HepG2 (cell line): ENCODE measurements around the gene PCIF1. TPM values are rescaled to one million over a fixed set of nuclear protein-coding genes. Genes with fewer than 3 reads are reported as not detected.

ENCODE experiments used
- CREB1 ChIP-seq, 2 experiments: fragments of 450-650 bp in 1 of 2; IDR thresholded peaks; 2 replicates each; pipeline ENCODE4 v1.6.1; 2016 to 2017; ENCODE audit warnings: control low read depth in 1 of 2, mild to moderate bottlenecking in 1 of 2, missing compliant biosample characterization in 1 of 2, missing genetic modification characterization in 1 of 2
- DNMT3B ChIP-seq: conservative IDR thresholded peaks from 2 replicates; pipeline ENCODE4 v1.6.1; 2016; ENCODE audit warnings: missing biosample characterization, control low read depth
- FOSL1 ChIP-seq: sonication (generic); formaldehyde crosslinking; IDR thresholded peaks from 2 replicates; pipeline ENCODE4 v1.9.0; 2021; ENCODE audit warnings: missing genetic modification reagents, borderline replicate concordance
- RELA ChIP-seq: sonication (generic); formaldehyde crosslinking; IDR thresholded peaks from 2 replicates; pipeline ENCODE4 v1.4.0; 2020; ENCODE audit warnings: missing genetic modification reagents
- SKI ChIP-seq: fragments of 450-650 bp; IDR thresholded peaks from one replicate; pipeline ENCODE4 v1.6.1; 2018; ENCODE audit warnings: mild to moderate bottlenecking; ENCODE audit not compliant: partially characterized antibody
- ZNF337 ChIP-seq: sonication (generic); formaldehyde crosslinking; IDR thresholded peaks from 2 replicates; pipeline ENCODE4 v1.5.1; 2020; ENCODE audit warnings: missing genetic modification reagents, low read depth, mild to moderate bottlenecking, borderline replicate concordance
- ZNF629 ChIP-seq: sonication (generic); formaldehyde crosslinking; conservative IDR thresholded peaks from 2 replicates; pipeline ENCODE4 v1.5.0; 2020; ENCODE audit warnings: missing genetic modification reagents
- ZNF777 ChIP-seq: sonication (generic); formaldehyde crosslinking; IDR thresholded peaks from 2 replicates; pipeline ENCODE4 v1.4.0; 2020; ENCODE audit warnings: missing genetic modification reagents
- ZSCAN9 ChIP-seq: IDR thresholded peaks from 2 replicates; pipeline ENCODE4 v1.6.1; 2016; ENCODE audit warnings: borderline replicate concordance
- polyA plus RNA-seq, 8 experiments: library from polyadenylated mRNA; depleted of rRNA in 3 of 8; stranded (reverse) in 7 of 8; unstranded in 1 of 8; fragments of >200 nt; fragmentation: Illumina TruSeq in 4 of 8; extraction: Trizol in 4 of 8; gene quantifications; 2 replicates each; pipeline versions ENCODE4 v1.2.1 to v1.2.3, GENCODE V29; 2011 to 2016; ENCODE audit warnings: low read depth in 4 of 8, missing spikeins in 1 of 8, mixed read lengths in 1 of 8; ENCODE audit not compliant: insufficient read depth in 1 of 8
- total RNA-seq, 5 experiments: library from RNA; depleted of rRNA; stranded (reverse); fragments of >200 nt; fragmentation: Illumina TruSeq; extraction: Trizol; gene quantifications; 2 replicates each; pipeline ENCODE4 v1.2.3, GENCODE V29; 2016; ENCODE audit warnings: low read depth in 1 of 5
- TF ChIP-seq, protein P1 (sequence below): sonication (generic); formaldehyde crosslinking; IDR thresholded peaks from 2 replicates; pipeline ENCODE4 v1.5.1; 2020; ENCODE audit warnings: mild to moderate bottlenecking, missing genetic modification reagents, borderline replicate concordance
- TF ChIP-seq, protein P2 (sequence below), 2 experiments: fragments of 450-650 bp in 1 of 2; sonication (generic) in 1 of 2; formaldehyde crosslinking in 1 of 2; IDR thresholded peaks; 2 replicates each; pipeline versions ENCODE4 v1.6.1 to v1.8.0; 2016 to 2022; ENCODE audit warnings: antibody characterized with exemption in 1 of 2, mild to moderate bottlenecking in 1 of 2, missing genetic modification reagents in 1 of 2
- TF ChIP-seq, protein P3 (sequence below): IDR thresholded peaks from 2 replicates; pipeline ENCODE4 v1.6.1; 2016; ENCODE audit warnings: mild to moderate bottlenecking, missing biosample characterization, missing genetic modification reagents
- TF ChIP-seq, protein P4 (sequence below): IDR thresholded peaks from 2 replicates; pipeline ENCODE4 v1.6.1; 2016; ENCODE audit warnings: low read depth, borderline replicate concordance

The PCIF1 gene
- total and polyA plus RNA-seq, 2 of the 13 experiments (the other 11 are each of a cell fraction or from before 2014, with no cell fraction given), result 20.9 to 24.4 TPM

DNA sequence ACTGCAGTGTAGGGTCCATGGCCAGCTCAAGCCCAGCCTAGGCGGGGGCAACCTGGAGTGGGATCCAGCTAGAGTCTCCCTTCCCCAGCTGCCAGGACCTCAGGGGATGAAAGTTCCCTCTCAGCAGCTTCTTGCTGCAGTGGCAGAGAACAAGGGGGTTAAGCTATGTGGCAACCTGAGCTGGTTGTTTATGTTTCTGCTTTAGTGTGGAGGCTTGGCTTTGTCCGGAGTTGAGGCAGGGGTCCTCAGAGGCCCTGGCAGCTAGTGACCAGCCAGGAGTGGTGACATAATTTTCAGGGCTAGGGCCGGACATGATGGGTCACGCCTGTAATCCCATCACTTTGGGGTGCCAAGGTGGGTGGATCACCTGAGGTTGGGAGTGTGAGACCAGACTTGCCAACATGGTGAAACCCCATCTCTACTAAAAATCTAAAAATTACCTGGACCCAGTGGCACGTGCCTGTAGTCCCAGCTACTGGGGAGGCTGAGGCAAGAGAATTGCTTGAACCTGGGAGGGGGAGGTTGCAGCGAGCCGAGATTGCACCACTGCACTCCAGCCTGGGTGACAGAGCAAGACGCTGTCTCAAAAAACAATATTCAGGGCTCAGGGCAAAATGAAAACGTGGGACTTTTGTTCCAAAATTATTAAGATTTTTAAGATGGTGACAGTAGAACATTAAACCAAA, 8.5 kb upstream of the PCIF1 start (continued):
- TF ChIP-seq, protein P1, sequence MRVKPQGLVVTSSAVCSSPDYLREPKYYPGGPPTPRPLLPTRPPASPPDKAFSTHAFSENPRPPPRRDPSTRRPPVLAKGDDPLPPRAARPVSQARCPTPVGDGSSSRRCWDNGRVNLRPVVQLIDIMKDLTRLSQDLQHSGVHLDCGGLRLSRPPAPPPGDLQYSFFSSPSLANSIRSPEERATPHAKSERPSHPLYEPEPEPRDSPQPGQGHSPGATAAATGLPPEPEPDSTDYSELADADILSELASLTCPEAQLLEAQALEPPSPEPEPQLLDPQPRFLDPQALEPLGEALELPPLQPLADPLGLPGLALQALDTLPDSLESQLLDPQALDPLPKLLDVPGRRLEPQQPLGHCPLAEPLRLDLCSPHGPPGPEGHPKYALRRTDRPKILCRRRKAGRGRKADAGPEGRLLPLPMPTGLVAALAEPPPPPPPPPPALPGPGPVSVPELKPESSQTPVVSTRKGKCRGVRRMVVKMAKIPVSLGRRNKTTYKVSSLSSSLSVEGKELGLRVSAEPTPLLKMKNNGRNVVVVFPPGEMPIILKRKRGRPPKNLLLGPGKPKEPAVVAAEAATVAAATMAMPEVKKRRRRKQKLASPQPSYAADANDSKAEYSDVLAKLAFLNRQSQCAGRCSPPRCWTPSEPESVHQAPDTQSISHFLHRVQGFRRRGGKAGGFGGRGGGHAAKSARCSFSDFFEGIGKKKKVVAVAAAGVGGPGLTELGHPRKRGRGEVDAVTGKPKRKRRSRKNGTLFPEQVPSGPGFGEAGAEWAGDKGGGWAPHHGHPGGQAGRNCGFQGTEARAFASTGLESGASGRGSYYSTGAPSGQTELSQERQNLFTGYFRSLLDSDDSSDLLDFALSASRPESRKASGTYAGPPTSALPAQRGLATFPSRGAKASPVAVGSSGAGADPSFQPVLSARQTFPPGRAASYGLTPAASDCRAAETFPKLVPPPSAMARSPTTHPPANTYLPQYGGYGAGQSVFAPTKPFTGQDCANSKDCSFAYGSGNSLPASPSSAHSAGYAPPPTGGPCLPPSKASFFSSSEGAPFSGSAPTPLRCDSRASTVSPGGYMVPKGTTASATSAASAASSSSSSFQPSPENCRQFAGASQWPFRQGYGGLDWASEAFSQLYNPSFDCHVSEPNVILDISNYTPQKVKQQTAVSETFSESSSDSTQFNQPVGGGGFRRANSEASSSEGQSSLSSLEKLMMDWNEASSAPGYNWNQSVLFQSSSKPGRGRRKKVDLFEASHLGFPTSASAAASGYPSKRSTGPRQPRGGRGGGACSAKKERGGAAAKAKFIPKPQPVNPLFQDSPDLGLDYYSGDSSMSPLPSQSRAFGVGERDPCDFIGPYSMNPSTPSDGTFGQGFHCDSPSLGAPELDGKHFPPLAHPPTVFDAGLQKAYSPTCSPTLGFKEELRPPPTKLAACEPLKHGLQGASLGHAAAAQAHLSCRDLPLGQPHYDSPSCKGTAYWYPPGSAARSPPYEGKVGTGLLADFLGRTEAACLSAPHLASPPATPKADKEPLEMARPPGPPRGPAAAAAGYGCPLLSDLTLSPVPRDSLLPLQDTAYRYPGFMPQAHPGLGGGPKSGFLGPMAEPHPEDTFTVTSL, result 0 out of 2 replicates have a peak, but pooled peaks have one; percentile 23
- no peak for TF ChIP-seq ZNF337 (CRISPR knock-in tag)
- TF ChIP-seq CREB1 (IDR thresholded peaks at IDR 0.05), result no peak
- no peak for TF ChIP-seq CREB1 (CRISPR knock-in tag; IDR thresholded peaks at IDR 0.05)
- TF ChIP-seq RELA (CRISPR knock-in tag), result no peak
- TF ChIP-seq ZSCAN9 (CRISPR knock-in tag), result no peak
- TF ChIP-seq, protein P2, sequence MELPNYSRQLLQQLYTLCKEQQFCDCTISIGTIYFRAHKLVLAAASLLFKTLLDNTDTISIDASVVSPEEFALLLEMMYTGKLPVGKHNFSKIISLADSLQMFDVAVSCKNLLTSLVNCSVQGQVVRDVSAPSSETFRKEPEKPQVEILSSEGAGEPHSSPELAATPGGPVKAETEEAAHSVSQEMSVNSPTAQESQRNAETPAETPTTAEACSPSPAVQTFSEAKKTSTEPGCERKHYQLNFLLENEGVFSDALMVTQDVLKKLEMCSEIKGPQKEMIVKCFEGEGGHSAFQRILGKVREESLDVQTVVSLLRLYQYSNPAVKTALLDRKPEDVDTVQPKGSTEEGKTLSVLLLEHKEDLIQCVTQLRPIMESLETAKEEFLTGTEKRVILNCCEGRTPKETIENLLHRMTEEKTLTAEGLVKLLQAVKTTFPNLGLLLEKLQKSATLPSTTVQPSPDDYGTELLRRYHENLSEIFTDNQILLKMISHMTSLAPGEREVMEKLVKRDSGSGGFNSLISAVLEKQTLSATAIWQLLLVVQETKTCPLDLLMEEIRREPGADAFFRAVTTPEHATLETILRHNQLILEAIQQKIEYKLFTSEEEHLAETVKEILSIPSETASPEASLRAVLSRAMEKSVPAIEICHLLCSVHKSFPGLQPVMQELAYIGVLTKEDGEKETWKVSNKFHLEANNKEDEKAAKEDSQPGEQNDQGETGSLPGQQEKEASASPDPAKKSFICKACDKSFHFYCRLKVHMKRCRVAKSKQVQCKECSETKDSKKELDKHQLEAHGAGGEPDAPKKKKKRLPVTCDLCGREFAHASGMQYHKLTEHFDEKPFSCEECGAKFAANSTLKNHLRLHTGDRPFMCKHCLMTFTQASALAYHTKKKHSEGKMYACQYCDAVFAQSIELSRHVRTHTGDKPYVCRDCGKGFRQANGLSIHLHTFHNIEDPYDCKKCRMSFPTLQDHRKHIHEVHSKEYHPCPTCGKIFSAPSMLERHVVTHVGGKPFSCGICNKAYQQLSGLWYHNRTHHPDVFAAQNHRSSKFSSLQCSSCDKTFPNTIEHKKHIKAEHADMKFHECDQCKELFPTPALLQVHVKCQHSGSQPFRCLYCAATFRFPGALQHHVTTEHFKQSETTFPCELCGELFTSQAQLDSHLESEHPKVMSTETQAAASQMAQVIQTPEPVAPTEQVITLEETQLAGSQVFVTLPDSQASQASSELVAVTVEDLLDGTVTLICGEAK (IDR thresholded peaks at IDR 0.05), result no peak
- TF ChIP-seq, protein P2 (CRISPR knock-in tag; IDR thresholded peaks at IDR 0.05), result no peak
- TF ChIP-seq, protein P3, sequence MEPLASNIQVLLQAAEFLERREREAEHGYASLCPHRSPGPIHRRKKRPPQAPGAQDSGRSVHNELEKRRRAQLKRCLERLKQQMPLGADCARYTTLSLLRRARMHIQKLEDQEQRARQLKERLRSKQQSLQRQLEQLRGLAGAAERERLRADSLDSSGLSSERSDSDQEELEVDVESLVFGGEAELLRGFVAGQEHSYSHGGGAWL (CRISPR knock-in tag), result no peak
- TF ChIP-seq, protein P4, sequence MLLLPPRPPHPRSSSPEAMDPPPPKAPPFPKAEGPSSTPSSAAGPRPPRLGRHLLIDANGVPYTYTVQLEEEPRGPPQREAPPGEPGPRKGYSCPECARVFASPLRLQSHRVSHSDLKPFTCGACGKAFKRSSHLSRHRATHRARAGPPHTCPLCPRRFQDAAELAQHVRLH (CRISPR knock-in tag), result no peak
- no peak for TF ChIP-seq DNMT3B (CRISPR knock-in tag)
- TF ChIP-seq ZNF777, result no peak
- no peak for TF ChIP-seq FOSL1 (CRISPR knock-in tag)
- TF ChIP-seq ZNF629 (CRISPR knock-in tag), result 0 out of 2 replicates have a peak, but pooled peaks have one; percentile 29
- no peak for TF ChIP-seq SKI
